ENCODE measurements around the gene STK39. TPM values are rescaled to one million over a fixed set of nuclear protein-coding genes. Genes with fewer than 3 reads are reported as not detected.

Gene STK39
- total RNA-seq, 1 experiment from 2014 or later = 20.8 TPM

- Histone ChIP-seq H3K27me3 (ENCODE audit: control insufficient read depth, insufficient read depth, low read length) (peaks cover 1% of the 10 kb centered on the region; the same call in 1 of the 2 replicates), H3K4me3 (ENCODE audit: insufficient read depth, low read depth, low read length) (no peak overlapping the region), H3K36me3 (replicated peaks; ENCODE audit: control insufficient read depth, insufficient read depth, low read length) (no peaks in the 10 kb centered on the region)
- no peak for DNase-seq
Observed at GRCh38 chr2:168188002-168188401, 59.4 kb downstream of the STK39 start.

GRCh38 chr2:168186452-168186851 lies 60.9 kb downstream of the STK39 start:
- no peak overlapping the region for H3K4me3 ChIP-seq (ENCODE audit: insufficient read depth, low read depth, low read length)
- no peaks in the 10 kb centered on the region for H3K36me3 ChIP-seq (replicated peaks; ENCODE audit: control insufficient read depth, insufficient read depth, low read length)
- no peak for DNase-seq
- peaks cover 1% of the 10 kb centered on the region; the same call in 1 of the 2 replicates for H3K27me3 ChIP-seq (ENCODE audit: control insufficient read depth, insufficient read depth, low read length)

GRCh38 chr2:168185583-168186274 lies 61.7 kb downstream of the STK39 start:
- peaks cover 1% of the 10 kb centered on the region; the same call in 1 of the 2 replicates for H3K27me3 ChIP-seq (ENCODE audit: control insufficient read depth, insufficient read depth, low read length)
- DNase-seq = no peak
- H3K36me3 ChIP-seq (replicated peaks; ENCODE audit: control insufficient read depth, insufficient read depth, low read length) = no peaks in the 10 kb centered on the region
- H3K4me3 ChIP-seq (ENCODE audit: insufficient read depth, low read depth, low read length) = no peak overlapping the region

GRCh38 chr2:168184681-168185513 lies 62.5 kb downstream of the STK39 start:
- peaks cover 1% of the 10 kb centered on the region; the same call in 1 of the 2 replicates for H3K27me3 ChIP-seq (ENCODE audit: control insufficient read depth, insufficient read depth, low read length)
- no peak for DNase-seq
- H3K4me3 ChIP-seq (ENCODE audit: insufficient read depth, low read depth, low read length) = no peak overlapping the region
- no peaks in the 10 kb centered on the region for H3K36me3 ChIP-seq (replicated peaks; ENCODE audit: control insufficient read depth, insufficient read depth, low read length)

- Histone ChIP-seq H3K4me3 (ENCODE audit: insufficient read depth, low read depth, low read length) (no peak overlapping the region), H3K27me3 (ENCODE audit: control insufficient read depth, insufficient read depth, low read length) (peaks cover 1% of the 10 kb centered on the region; the same call in 1 of the 2 replicates), H3K36me3 (replicated peaks; ENCODE audit: control insufficient read depth, insufficient read depth, low read length) (no peaks in the 10 kb centered on the region)
- DNase-seq = no peak
Observed at GRCh38 chr2:168183308-168183997, 63.9 kb downstream of the STK39 start.

GRCh38 chr2:168182550-168183249 lies 64.7 kb downstream of the STK39 start:
- Histone ChIP-seq H3K4me3 (ENCODE audit: insufficient read depth, low read depth, low read length) (no peak overlapping the region), H3K36me3 (replicated peaks; ENCODE audit: control insufficient read depth, insufficient read depth, low read length) (no peaks in the 10 kb centered on the region), H3K27me3 (ENCODE audit: control insufficient read depth, insufficient read depth, low read length) (peaks cover 1% of the 10 kb centered on the region; the same call in 1 of the 2 replicates)
- DNase-seq = no peak

- Histone ChIP-seq H3K36me3 (replicated peaks; ENCODE audit: control insufficient read depth, insufficient read depth, low read length) (no peaks in the 10 kb centered on the region), H3K4me3 (ENCODE audit: insufficient read depth, low read depth, low read length) (no peak overlapping the region), H3K27me3 (ENCODE audit: control insufficient read depth, insufficient read depth, low read length) (peaks cover 1% of the 10 kb centered on the region; the same call in 1 of the 2 replicates)
- DNase-seq = no peak
Observed at GRCh38 chr2:168181825-168182224, 65.6 kb downstream of the STK39 start.

- no peak for DNase-seq
- no peak overlapping the region for H3K4me3 ChIP-seq (ENCODE audit: insufficient read depth, low read depth, low read length)
- peaks cover 1% of the 10 kb centered on the region; the same call in 1 of the 2 replicates for H3K27me3 ChIP-seq (ENCODE audit: control insufficient read depth, insufficient read depth, low read length)
- H3K36me3 ChIP-seq (replicated peaks; ENCODE audit: control insufficient read depth, insufficient read depth, low read length) = no peaks in the 10 kb centered on the region
Observed at GRCh38 chr2:168180914-168181313, 66.5 kb downstream of the STK39 start.

- DNase-seq = no peak
- Histone ChIP-seq H3K27me3 (ENCODE audit: control insufficient read depth, insufficient read depth, low read length) (peaks cover 1% of the 10 kb centered on the region; the same call in 1 of the 2 replicates), H3K36me3 (replicated peaks; ENCODE audit: control insufficient read depth, insufficient read depth, low read length) (no peaks in the 10 kb centered on the region), H3K4me3 (ENCODE audit: insufficient read depth, low read depth, low read length) (no peak overlapping the region)
Observed at GRCh38 chr2:168180483-168180882, 66.9 kb downstream of the STK39 start.

GRCh38 chr2:168179592-168179991 lies 67.8 kb downstream of the STK39 start:
- no peak for DNase-seq
- H3K27me3 ChIP-seq (ENCODE audit: control insufficient read depth, insufficient read depth, low read length) = peaks cover 1% of the 10 kb centered on the region; the same call in 1 of the 2 replicates
- H3K4me3 ChIP-seq (ENCODE audit: insufficient read depth, low read depth, low read length) = no peak overlapping the region
- no peaks in the 10 kb centered on the region for H3K36me3 ChIP-seq (replicated peaks; ENCODE audit: control insufficient read depth, insufficient read depth, low read length)

GRCh38 chr2:168178520-168179324 lies 68.7 kb downstream of the STK39 start:
- H3K36me3 ChIP-seq (replicated peaks; ENCODE audit: control insufficient read depth, insufficient read depth, low read length) = no peaks in the 10 kb centered on the region
- no peak for DNase-seq
- H3K4me3 ChIP-seq (ENCODE audit: insufficient read depth, low read depth, low read length) = no peak overlapping the region
- H3K27me3 ChIP-seq (ENCODE audit: control insufficient read depth, insufficient read depth, low read length) = peaks cover 1% of the 10 kb centered on the region; the same call in 1 of the 2 replicates

GRCh38 chr2:168176402-168176801 lies 71.0 kb downstream of the STK39 start:
- no peaks in the 10 kb centered on the region for H3K36me3 ChIP-seq (replicated peaks; ENCODE audit: control insufficient read depth, insufficient read depth, low read length)

GRCh38 chr2:168175469-168175868 lies 71.9 kb downstream of the STK39 start:
- no peak for DNase-seq
- no peaks in the 10 kb centered on the region for H3K27me3 ChIP-seq (ENCODE audit: control insufficient read depth, insufficient read depth, low read length)
- H3K4me3 ChIP-seq (ENCODE audit: insufficient read depth, low read depth, low read length) = no peak overlapping the region
- no peaks in the 10 kb centered on the region for H3K36me3 ChIP-seq (replicated peaks; ENCODE audit: control insufficient read depth, insufficient read depth, low read length)

More at GRCh38 chr2:168176402-168176801, 71.0 kb downstream of the STK39 start:
- no peak for DNase-seq
- H3K4me3 ChIP-seq (ENCODE audit: insufficient read depth, low read depth, low read length) = no peak overlapping the region
- H3K27me3 ChIP-seq (ENCODE audit: control insufficient read depth, insufficient read depth, low read length) = no peaks in the 10 kb centered on the region
